PC-3 (cell line): ENCODE measurements around the gene CHMP5. TPM values are rescaled to one million over a fixed set of nuclear protein-coding genes. Genes with fewer than 3 reads are reported as not detected.

Source experiments
- ATAC-seq: fragments of 200-7000 bp; cut with Tn5 transposase; 2 replicates; pipeline ENCODE4 v1.9.1; 2020; ENCODE audit warnings: mild to moderate bottlenecking, moderate library complexity
- BruUV-seq: library from RNA; stranded (reverse); fragments of 400-500 nt; replicated peaks from 2 replicates; lab custom pipeline; 2021; lab: Mats Ljungman, UMichigan
- CTCF ChIA-PET: fragments of 300-600 bp; sonication (Branson Sonifier 250); formaldehyde crosslinking; loops from one replicate; lab custom pipeline; 2022; ENCODE audit warnings: antibody characterized with exemption; lab: Charles Lee
- POLR2A ChIA-PET: fragments of 300-600 bp; sonication (Branson Sonifier 250); formaldehyde crosslinking; loops from one replicate; lab custom pipeline; 2022; ENCODE audit warnings: antibody characterized with exemption; ENCODE audit not compliant: unreplicated experiment; lab: Charles Lee
- DNase-seq: peaks from one replicate; pipeline ENCODE4 v3.0.0-alpha.2; 2015
- H2AFZ ChIP-seq: fragments of 300-600 bp; sonication (generic); 2 replicates; pipeline ENCODE4 v1.6.0; 2016; ENCODE audit warnings: antibody characterized with exemption, low read length
- H3F3A ChIP-seq: fragments of 300-600 bp; sonication (generic); one replicate; pipeline ENCODE4 v1.6.0; 2017; ENCODE audit warnings: antibody characterized with exemption, low read length, control low read depth, mild to moderate bottlenecking; ENCODE audit not compliant: unreplicated experiment
- H3K27ac ChIP-seq: fragments of 300-600 bp; sonication (generic); 2 replicates; pipeline ENCODE4 v1.5.1; 2016; ENCODE audit warnings: mild to moderate bottlenecking, low read length
- H3K27me3 ChIP-seq: fragments of 300-600 bp; sonication (generic); 2 replicates; pipeline ENCODE4 v1.6.1; 2016; ENCODE audit warnings: low read length, mixed read lengths
- H3K36me3 ChIP-seq: fragments of 300-600 bp; sonication (generic); 2 replicates; pipeline ENCODE4 v1.6.1; 2016; ENCODE audit warnings: low read depth, mixed run types, low read length, mixed read lengths
- H3K4me1 ChIP-seq: fragments of 300-600 bp; sonication (generic); 2 replicates; pipeline ENCODE4 v1.5.1; 2016; ENCODE audit warnings: low read length; ENCODE audit not compliant: insufficient read depth
- H3K4me2 ChIP-seq: fragments of 300-600 bp; sonication (generic); 2 replicates; pipeline ENCODE4 v1.6.0; 2016; ENCODE audit warnings: low read length
- H3K4me3 ChIP-seq: fragments of 300-600 bp; sonication (generic); 2 replicates; pipeline ENCODE4 v1.5.1; 2016; ENCODE audit warnings: mild to moderate bottlenecking, low read length, mixed read lengths
- H3K79me2 ChIP-seq: fragments of 300-600 bp; sonication (generic); 2 replicates; pipeline ENCODE4 v1.6.1; 2017; ENCODE audit warnings: low read length, mixed read lengths
- H3K9ac ChIP-seq: fragments of 300-600 bp; sonication (generic); 2 replicates; pipeline ENCODE4 v1.6.0; 2016; ENCODE audit warnings: mild to moderate bottlenecking, low read length
- H3K9me2 ChIP-seq: fragments of 300-600 bp; sonication (generic); replicated peaks from 2 replicates; pipeline ENCODE4 v1.6.1; 2016; ENCODE audit warnings: mixed run types, low read length, mixed read lengths
- H3K9me3 ChIP-seq: fragments of 300-600 bp; sonication (generic); 2 replicates; pipeline ENCODE4 v1.6.1; 2016; ENCODE audit warnings: low read length, mixed read lengths
- H4K20me1 ChIP-seq: fragments of 300-600 bp; sonication (generic); 2 replicates; pipeline ENCODE4 v1.6.1; 2016; ENCODE audit warnings: low read length, mixed read lengths
- CTCF ChIP-seq: fragments of 300-600 bp; sonication (generic); conservative IDR thresholded peaks from 2 replicates; pipeline ENCODE4 v1.5.1; 2017; ENCODE audit warnings: antibody characterized with exemption, low read depth, mild to moderate bottlenecking, low read length
- EZH2 ChIP-seq: fragments of 300-600 bp; sonication (generic); IDR thresholded peaks from one replicate; pipeline ENCODE4 v1.6.1; 2017; ENCODE audit warnings: antibody characterized with exemption, mild to moderate bottlenecking, low read length; ENCODE audit not compliant: unreplicated experiment
- EZH2phosphoT487 ChIP-seq: fragments of 300-600 bp; sonication (generic); IDR thresholded peaks from 2 replicates; pipeline ENCODE4 v1.6.1; 2018; ENCODE audit warnings: mild to moderate bottlenecking, antibody characterized with exemption, low read length, borderline replicate concordance
- intact Hi-C: fragments of 100-400 bp; cut with micrococcal nuclease; formaldehyde crosslinking; loops from 2 replicates; pipeline ENCODE4 v1.9.0; 2023
- total RNA-seq: library from RNA; depleted of rRNA; stranded (reverse); fragments of >200 nt; gene quantifications from 2 replicates; pipeline ENCODE4 v1.2.3, GENCODE V29; 2014

The CHMP5 gene
- total RNA-seq, 1 experiment from 2014 or later, result 65.0 TPM

GRCh38 chr9:33263131-33264002 lies 1.5 kb upstream of the CHMP5 start:
- ATAC-seq (peak; percentile 9), DNase-seq (peak; percentile 10)
- intact Hi-C loops, result loop anchor here (2.0 kb wide), 1 partner anchor 29 kb away; no protein-coding TSS in a partner anchor
- Histone ChIP-seq H3K27ac (peak overlapping the region; percentile 77), H3K79me2 (peaks cover 69% of the 10 kb centered on the region), H3K9me2 (no peaks in the 10 kb centered on the region), H4K20me1 (peaks cover 8% of the 10 kb centered on the region), H3K27me3 (no peaks in the 10 kb centered on the region), H3K4me2 (peak overlapping the region; percentile 96), H3K4me1 (peaks cover 19% of the 10 kb centered on the region), H3K9me3 (no peaks in the 10 kb centered on the region), H3K36me3 (peaks cover 35% of the 10 kb centered on the region), H3F3A (no peaks in the 10 kb centered on the region), H3K4me3 (peak overlapping the region; percentile 91), H2AFZ (no peak overlapping the region), H3K9ac (peak overlapping the region; percentile 100)
- ChIA-PET CTCF (no interaction called here), POLR2A (no interaction called here)
- BruUV-seq, result no TSS peak
- TF ChIP-seq EZH2 (no peak), CTCF (no peak), EZH2phosphoT487 (no peak)

- no peaks in the 10 kb centered on the region for H3F3A ChIP-seq
- peak overlapping the region; percentile 62; the same call in 1 of the 2 replicates for H2AFZ ChIP-seq
- peaks cover 8% of the 10 kb centered on the region for H4K20me1 ChIP-seq
- H3K27me3 ChIP-seq, result no peaks in the 10 kb centered on the region
- H3K4me1 ChIP-seq, result peaks cover 19% of the 10 kb centered on the region
- H3K36me3 ChIP-seq, result peaks cover 36% of the 10 kb centered on the region
- POLR2A ChIA-PET, result no interaction called here
- ATAC-seq (peak; percentile 14), DNase-seq (no peak)
- H3K9me3 ChIP-seq, result no peaks in the 10 kb centered on the region
- CTCF ChIA-PET, result no interaction called here
- no peak for TF ChIP-seq EZH2
- no peak for TF ChIP-seq EZH2phosphoT487
- TF ChIP-seq CTCF, result no peak
- peaks cover 69% of the 10 kb centered on the region for H3K79me2 ChIP-seq
- BruUV-seq, result TSS peak; percentile 45
- peak overlapping the region; percentile 96 for H3K4me2 ChIP-seq
- peak overlapping the region; percentile 100 for H3K9ac ChIP-seq
- no peaks in the 10 kb centered on the region for H3K9me2 ChIP-seq
- intact Hi-C loops, result loop anchor here (2.0 kb wide), 1 partner anchor 29 kb away; no protein-coding TSS in a partner anchor
- H3K4me3 ChIP-seq, result peak overlapping the region; percentile 91
- H3K27ac ChIP-seq, result peak overlapping the region; percentile 77
Measured at GRCh38 chr9:33264003-33264472, 811 bp upstream of the CHMP5 start.
